Lung (tissue), 12 donors: ENCODE results near the gene MTO1. TPM values are rescaled to one million over a fixed set of nuclear protein-coding genes. Genes with fewer than 3 reads are reported as not detected.
A peak's percentile ranks its signal among the peaks of the same experiment; 100 is the strongest.

Experiments
- ATAC-seq: fragments of 200-7000 bp; cut with Tn5 transposase; one replicate; pipeline ENCODE4 v1.9.1; 2020; ENCODE audit warnings: moderate number of reproducible peaks; ENCODE audit not compliant: insufficient read depth, low FRiP score
- DNase-seq, 3 donors: peaks; one replicate each; pipeline ENCODE4 v3.0.0-alpha.2; 2013 to 2017
- H3K27ac ChIP-seq, 2 donors: one replicate each; pipeline ENCODE4 v1.5.1; 2013; ENCODE audit warnings: mild to moderate bottlenecking in 2 of 2, moderate library complexity in 2 of 2, control low read depth in 1 of 2, inconsistent platforms in 1 of 2, low read depth in 1 of 2, low read length in 1 of 2
- H3K27me3 ChIP-seq, 3 donors: one replicate each; pipeline ENCODE4 v1.5.1; 2013; ENCODE audit warnings: low read length in 2 of 3; ENCODE audit not compliant: control insufficient read depth in 3 of 3, insufficient read depth in 3 of 3
- H3K36me3 ChIP-seq, 4 donors: one replicate each; pipeline ENCODE4 v1.5.1; 2013; ENCODE audit warnings: low read length in 4 of 4, mild to moderate bottlenecking in 1 of 4, moderate library complexity in 1 of 4; ENCODE audit not compliant: control insufficient read depth in 4 of 4, insufficient read depth in 4 of 4
- H3K4me1 ChIP-seq, 5 donors: one replicate each; pipeline ENCODE4 v1.5.1; 2013; ENCODE audit warnings: low read length in 5 of 5, mild to moderate bottlenecking in 2 of 5, moderate library complexity in 1 of 5; ENCODE audit not compliant: control insufficient read depth in 5 of 5, insufficient read depth in 5 of 5
- H3K4me3 ChIP-seq: one replicate; pipeline ENCODE4 v1.5.1; 2013; ENCODE audit warnings: mild to moderate bottlenecking, control low read depth, moderate library complexity
- H3K9ac ChIP-seq, 2 donors: one replicate each; pipeline ENCODE4 v1.5.1; 2013; ENCODE audit warnings: low read length in 2 of 2, control low read depth in 1 of 2; ENCODE audit not compliant: insufficient read depth in 1 of 2
- H3K9me3 ChIP-seq, 4 donors: one replicate each; pipeline ENCODE4 v1.5.1; 2013; ENCODE audit warnings: low read length in 3 of 4, mild to moderate bottlenecking in 1 of 4, moderate library complexity in 1 of 4; ENCODE audit not compliant: control insufficient read depth in 4 of 4, insufficient read depth in 3 of 4
- WGBS, 2 donors: extraction: QIAGEN DNeasy Blood & Tissue Kit; methylation state at CpG; one replicate each; pipeline ENCODE4 v1.1.7; 2013; 5-methylcytosine and 5-hydroxymethylcytosine counted together
- polyA plus RNA-seq, 2 donors: library from polyadenylated mRNA; stranded (reverse); fragments of 200-250 nt; gene quantifications; one replicate each; pipeline ENCODE4 v1.2.1, GENCODE V29; 2013
- total RNA-seq, 2 donors: library from RNA; depleted of rRNA in 1 of 2; stranded (reverse); fragments of >200 nt in 1 of 2; gene quantifications; one replicate each; pipeline ENCODE4 v1.2.1, GENCODE V29; 2014 to 2021
- TF ChIP-seq, protein P1 (sequence below): IDR thresholded peaks from 2 replicates; pipeline ENCODE4 v1.5.1; 2012; ENCODE audit warnings: mild to moderate bottlenecking; ENCODE audit errors: control extremely low read depth, extremely low read depth
- donor health status: control.
- donor health status: control.
- donor health status: Bipolar disorder and iron deficiency.
- donor health status: healthy.
- donor health status: DM: yes; HTN: yes; CAD: no.

MTO1 gene
- total and polyA plus RNA-seq, 4 donors: 11.1 to 23.6 (median 14.5) TPM

DNA sequence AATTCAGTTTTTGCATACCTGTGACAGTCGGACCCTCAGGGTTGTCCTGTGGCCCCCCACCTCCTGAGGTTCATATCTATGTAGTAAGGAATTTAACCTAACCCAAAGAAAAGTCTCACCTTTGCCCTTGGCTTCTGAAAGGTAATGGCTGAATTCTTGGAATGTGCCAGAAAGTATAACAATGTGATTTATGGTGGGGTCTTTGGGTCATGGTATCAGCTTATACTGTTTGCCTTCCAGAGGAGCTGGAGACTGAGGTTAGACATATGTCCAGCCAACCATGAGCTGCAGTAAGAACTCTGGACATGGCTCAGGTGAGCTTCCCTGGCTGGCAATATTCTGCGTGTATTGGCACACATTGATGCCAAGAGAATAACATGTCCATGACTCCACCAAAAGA lies 40.0 kb upstream of the MTO1 start:
- Histone ChIP-seq H3K27me3 (no peaks in the 10 kb centered on the region), H3K9me3 (no peaks in the 10 kb centered on the region), H3K27ac (peak overlapping the region in 1 of 2 donors; percentile 33), H3K4me1 (no peaks in the 10 kb centered on the region), H3K36me3 (peaks cover 0 to 9% (median 4%) of the 10 kb centered on the region in 4 donors), H3K4me3 (no peak overlapping the region), H3K9ac (no peak overlapping the region)
- no peak for DNase-seq
- TF ChIP-seq, protein P1, sequence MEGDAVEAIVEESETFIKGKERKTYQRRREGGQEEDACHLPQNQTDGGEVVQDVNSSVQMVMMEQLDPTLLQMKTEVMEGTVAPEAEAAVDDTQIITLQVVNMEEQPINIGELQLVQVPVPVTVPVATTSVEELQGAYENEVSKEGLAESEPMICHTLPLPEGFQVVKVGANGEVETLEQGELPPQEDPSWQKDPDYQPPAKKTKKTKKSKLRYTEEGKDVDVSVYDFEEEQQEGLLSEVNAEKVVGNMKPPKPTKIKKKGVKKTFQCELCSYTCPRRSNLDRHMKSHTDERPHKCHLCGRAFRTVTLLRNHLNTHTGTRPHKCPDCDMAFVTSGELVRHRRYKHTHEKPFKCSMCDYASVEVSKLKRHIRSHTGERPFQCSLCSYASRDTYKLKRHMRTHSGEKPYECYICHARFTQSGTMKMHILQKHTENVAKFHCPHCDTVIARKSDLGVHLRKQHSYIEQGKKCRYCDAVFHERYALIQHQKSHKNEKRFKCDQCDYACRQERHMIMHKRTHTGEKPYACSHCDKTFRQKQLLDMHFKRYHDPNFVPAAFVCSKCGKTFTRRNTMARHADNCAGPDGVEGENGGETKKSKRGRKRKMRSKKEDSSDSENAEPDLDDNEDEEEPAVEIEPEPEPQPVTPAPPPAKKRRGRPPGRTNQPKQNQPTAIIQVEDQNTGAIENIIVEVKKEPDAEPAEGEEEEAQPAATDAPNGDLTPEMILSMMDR: no peak
- ATAC-seq: no peak
- WGBS, 2 donors: 85 to 92% methylated on average over 2 of the region's 2 CpGs

DNA sequence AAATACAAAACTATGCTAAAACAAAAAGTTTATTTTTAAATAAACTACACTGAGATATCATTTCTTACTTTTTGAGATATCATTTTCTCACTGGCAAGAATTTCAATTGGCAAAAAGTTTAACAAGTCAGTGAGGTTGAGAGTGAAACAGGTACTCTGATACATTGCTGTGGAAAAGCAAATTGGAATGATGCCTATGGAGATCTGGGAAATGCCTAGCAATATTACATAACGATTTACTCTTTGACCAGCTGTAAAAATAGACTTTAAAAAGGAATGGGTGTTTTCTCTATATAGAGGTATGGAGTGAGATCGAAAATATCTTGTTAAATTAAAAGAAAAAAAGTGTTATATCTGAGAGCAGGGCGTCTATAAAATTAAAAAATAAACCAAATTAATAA lies 26.3 kb upstream of the MTO1 start:
- Histone ChIP-seq H3K9me3 (no peaks in the 10 kb centered on the region), H3K27me3 (no peaks in the 10 kb centered on the region), H3K27ac (no peak overlapping the region), H3K4me3 (no peak overlapping the region), H3K4me1 (no peaks in the 10 kb centered on the region), H3K36me3 (peaks cover 0 to 10% (median 7%) of the 10 kb centered on the region in 4 donors), H3K9ac (no peak overlapping the region)
- 93 to 97% methylated on average over 3 of the region's 3 CpGs for WGBS, 2 donors
- TF ChIP-seq, protein P1: no peak
- DNase-seq (no peak), ATAC-seq (no peak)

DNA sequence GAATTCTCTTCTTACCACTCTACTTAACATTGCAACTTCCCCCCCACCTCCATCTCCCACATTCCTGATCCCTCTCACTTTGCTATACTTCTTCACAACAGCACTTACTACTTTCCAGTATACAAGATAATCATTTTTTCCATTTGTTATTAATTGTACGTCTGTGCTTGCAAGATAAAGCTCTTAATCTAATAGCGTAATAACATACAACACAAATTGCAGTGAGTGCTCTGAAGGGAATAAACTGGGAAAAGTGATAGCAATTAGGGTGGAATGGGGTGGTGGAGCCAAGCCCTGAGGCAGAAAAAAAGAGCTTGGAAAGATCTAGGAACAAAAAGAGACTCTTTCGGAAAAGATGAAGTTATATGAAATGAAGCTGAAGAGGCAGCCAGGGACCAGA lies 18.0 kb upstream of the MTO1 start:
- Histone ChIP-seq H3K9ac (no peak overlapping the region), H3K4me1 (no peaks in the 10 kb centered on the region), H3K27me3 (no peaks in the 10 kb centered on the region), H3K27ac (no peak overlapping the region), H3K9me3 (no peaks in the 10 kb centered on the region), H3K4me3 (no peak overlapping the region), H3K36me3 (peaks cover 1 to 11% (median 5%) of the 10 kb centered on the region in 4 donors)
- TF ChIP-seq, protein P1: no peak
- 98 to 99% methylated on average over 3 of the region's 3 CpGs for WGBS, 2 donors
- ATAC-seq: no peak
- no peak for DNase-seq
